ENCODE results near the gene ATP5MC2. TPM values are rescaled to one million over a fixed set of nuclear protein-coding genes. Genes with fewer than 3 reads are reported as not detected.

ATP5MC2 gene
- total and polyA plus RNA-seq, 9 of the 15 experiments (the other 6 are each of a cell fraction or from before 2014, with no cell fraction given) = 314 to 1,208 (median 468) TPM

GRCh38 chr12:53625946-53626701, 49.8 kb downstream of the ATP5MC2 start, which contains the start of gene ATF7 (continued):
- TF ChIP-seq HLTF (IDR thresholded peaks at IDR 0.05) = peak; percentile 79; the same call in 1 of the 2 replicates
- peak; percentile 95 for TF ChIP-seq ASH1L (IDR thresholded peaks at IDR 0.05; ENCODE audit: borderline replicate concordance, low read depth, partially characterized antibody)
- TF ChIP-seq HSF4 (CRISPR knock-in tag; IDR thresholded peaks at IDR 0.05; ENCODE audit: borderline replicate concordance) = no peak
- peak; percentile 92 for TF ChIP-seq HMGXB4 (CRISPR knock-in tag; IDR thresholded peaks at IDR 0.05)
- TF ChIP-seq RBBP5 (IDR thresholded peaks at IDR 0.05; ENCODE audit: borderline replicate concordance, insufficient read depth, low read length, poor library complexity, severe bottlenecking) = peak; percentile 51
- TF ChIP-seq FOXK2 (conservative IDR thresholded peaks at IDR 0.05 in 1 of 2, IDR thresholded peaks at IDR 0.05 in 1 of 2; ENCODE audit: low read depth in 2 of 2) = peak in 1 of 2 experiments; percentile 100; a peak in 2 of 4 replicates
- TF ChIP-seq ZNF407 (IDR thresholded peaks at IDR 0.05; ENCODE audit: low read depth) = no peak; the same call in 1 of the 2 replicates
- peak; percentile 96 for TF ChIP-seq TCF7L2 (IDR thresholded peaks at IDR 0.05; ENCODE audit: low read depth, low read length)
- TF ChIP-seq PML (IDR thresholded peaks at IDR 0.05; ENCODE audit: low read length) = peak; percentile 78
- peak; percentile 68 for TF ChIP-seq SMAD1 (IDR thresholded peaks at IDR 0.05; ENCODE audit: low read depth, low read length, partially characterized antibody)
- TF ChIP-seq SUPT5H (IDR thresholded peaks at IDR 0.05) = peak; percentile 84

Measured in K562 (cell line).